Sigmoid colon (tissue), 4 donors: ENCODE measurements around the gene PSG6.
A peak's percentile ranks its signal among the peaks of the same experiment; 100 is the strongest.
"Not testable (repeated sequence)": the region's sequence is repeated elsewhere in the genome, so short reads cannot be mapped to it uniquely, and the experiment has no call there.

Source experiments
- CTCF ChIP-seq, 4 experiments: fragments of 450-650 bp in 3 of 4; fragments of 200-600 bp in 1 of 4; IDR thresholded peaks; one replicate each; pipeline ENCODE4 v1.5.1; 2016 to 2019; ENCODE audit warnings: antibody characterized with exemption in 4 of 4, mild to moderate bottlenecking in 3 of 4, moderate library complexity in 2 of 4
- EP300 ChIP-seq, 4 donors: sonication (generic); formaldehyde crosslinking; IDR thresholded peaks; one replicate each; pipeline ENCODE4 v1.6.1; 2017; ENCODE audit warnings: antibody characterized with exemption in 4 of 4
- POLR2A ChIP-seq, 2 donors: fragments of 450-650 bp; IDR thresholded peaks; one replicate each; pipeline ENCODE4 v1.6.1; 2016; ENCODE audit warnings: antibody characterized with exemption in 2 of 2, mild to moderate bottlenecking in 2 of 2, moderate library complexity in 2 of 2
- POLR2AphosphoS5 ChIP-seq, 4 donors: sonication (generic); formaldehyde crosslinking; IDR thresholded peaks; one replicate each; pipeline ENCODE4 v1.6.1; 2017; ENCODE audit warnings: antibody characterized with exemption in 4 of 4

GRCh38 chr19:42930214-42930613 is 12.5 kb upstream of the PSG6 start:
- not testable (repeated sequence) for TF ChIP-seq EP300, POLR2A, POLR2AphosphoS5 (IDR thresholded peaks at IDR 0.05)
- peak in 2 of 4 experiments; percentile 12 to 36 for TF ChIP-seq CTCF (IDR thresholded peaks at IDR 0.05)
